GM23338 (cell line): ENCODE results near the gene FBP1. TPM values are rescaled to one million over a fixed set of nuclear protein-coding genes. Genes with fewer than 3 reads are reported as not detected.

ENCODE experiments used
- ATAC-seq: fragments of 200-7000 bp; cut with Tn5 transposase; 3 replicates; pipeline ENCODE4 v1.9.1; 2020
- DNase-seq: peaks from one replicate; pipeline ENCODE4 v3.0.0-alpha.2; 2015; ENCODE audit warnings: low spot score
- H2AFZ ChIP-seq: fragments of 200-600 bp; sonication (generic); 2 replicates; pipeline ENCODE4 v1.8.0; 2016; ENCODE audit warnings: antibody characterized with exemption, mild to moderate bottlenecking, moderate library complexity
- H3F3A ChIP-seq: fragments of 200-600 bp; sonication (generic); replicated peaks from 2 replicates; pipeline ENCODE4 v1.8.0; 2017; ENCODE audit warnings: antibody characterized with exemption, mixed run types, low read depth
- H3K27ac ChIP-seq: fragments of 200-600 bp; sonication (generic); 2 replicates; pipeline ENCODE4 v1.6.1; 2016; ENCODE audit warnings: low read depth
- H3K27me3 ChIP-seq: fragments of 200-600 bp; sonication (generic); 2 replicates; pipeline ENCODE4 v1.8.0; 2016; ENCODE audit warnings: mild to moderate bottlenecking, mixed run types, moderate library complexity; ENCODE audit not compliant: insufficient read depth
- H3K36me3 ChIP-seq: fragments of 200-600 bp; sonication (generic); 2 replicates; pipeline ENCODE4 v1.8.0; 2016; ENCODE audit warnings: mild to moderate bottlenecking; ENCODE audit not compliant: insufficient read depth
- H3K4me1 ChIP-seq: fragments of 200-600 bp; sonication (generic); 2 replicates; pipeline ENCODE4 v1.8.0; 2016; ENCODE audit warnings: mild to moderate bottlenecking, moderate library complexity; ENCODE audit not compliant: insufficient read depth
- H3K4me2 ChIP-seq: fragments of 200-600 bp; sonication (generic); 2 replicates; pipeline ENCODE4 v1.7.1; 2017; ENCODE audit warnings: mixed run types
- H3K4me3 ChIP-seq: fragments of 200-600 bp; sonication (generic); 2 replicates; pipeline ENCODE4 v1.6.1; 2016; ENCODE audit warnings: mixed run types
- H3K79me2 ChIP-seq: fragments of 200-600 bp; sonication (generic); replicated peaks from 2 replicates; pipeline ENCODE4 v1.8.0; 2017; ENCODE audit warnings: mild to moderate bottlenecking; ENCODE audit not compliant: insufficient read depth
- H3K9me2 ChIP-seq: fragments of 200-600 bp; sonication (generic); 2 replicates; pipeline ENCODE4 v1.8.0; 2017; ENCODE audit not compliant: insufficient read depth
- H4K20me1 ChIP-seq: fragments of 200-600 bp; sonication (generic); replicated peaks from 2 replicates; pipeline ENCODE4 v1.8.0; 2017; ENCODE audit warnings: mild to moderate bottlenecking; ENCODE audit not compliant: insufficient read depth
- H3K27ac Mint-ChIP-seq: 2 replicates; pipeline ENCODE4 v1.8.0; 2020; ENCODE audit warnings: inconsistent platforms, mild to moderate bottlenecking, moderate library complexity, mixed read lengths
- H3K27me3 Mint-ChIP-seq: 3 replicates; pipeline ENCODE4 v1.8.0; 2022; ENCODE audit warnings: low read depth, mild to moderate bottlenecking, moderate library complexity, mixed read lengths, inconsistent platforms; ENCODE audit not compliant: insufficient read depth, poor library complexity
- H3K36me3 Mint-ChIP-seq: 3 replicates; pipeline ENCODE4 v1.8.0; 2021; ENCODE audit warnings: low read depth, mild to moderate bottlenecking, inconsistent platforms, moderate library complexity, mixed read lengths
- H3K4me1 Mint-ChIP-seq: 3 replicates; pipeline ENCODE4 v1.8.0; 2020; ENCODE audit warnings: mild to moderate bottlenecking, inconsistent platforms, mixed read lengths
- H3K4me3 Mint-ChIP-seq: 3 replicates; pipeline ENCODE4 v1.8.0; 2021; ENCODE audit warnings: moderate library complexity, mild to moderate bottlenecking, inconsistent platforms, mixed read lengths
- H3K9me3 Mint-ChIP-seq: 3 replicates; pipeline ENCODE4 v1.8.0; 2020; ENCODE audit warnings: moderate library complexity, mild to moderate bottlenecking, inconsistent platforms, mixed read lengths
- CREB1 ChIP-seq: fragments of 250-450 bp; sonication (Bioruptor Pico); IDR thresholded peaks from 2 replicates; pipeline ENCODE4 v1.5.0; 2020; ENCODE audit warnings: low read depth, mild to moderate bottlenecking, moderate library complexity
- EZH2phosphoT487 ChIP-seq: fragments of 200-600 bp; sonication (generic); IDR thresholded peaks from one replicate; pipeline ENCODE4 v1.8.1; 2018; ENCODE audit warnings: antibody characterized with exemption; ENCODE audit not compliant: unreplicated experiment
- NANOG ChIP-seq: IDR thresholded peaks from 2 replicates; pipeline ENCODE4 v1.6.1; 2016; ENCODE audit warnings: antibody characterized with exemption, borderline replicate concordance
- ZNF114 ChIP-seq: fragments of 250-450 bp; sonication (Bioruptor Pico); IDR thresholded peaks from 2 replicates; pipeline ENCODE4 v1.5.0; 2020; ENCODE audit warnings: mild to moderate bottlenecking, moderate library complexity
- ZNF331 ChIP-seq: fragments of 250-450 bp; sonication (Bioruptor Pico); IDR thresholded peaks from 2 replicates; pipeline ENCODE4 v1.5.0; 2020; ENCODE audit warnings: low read depth, mild to moderate bottlenecking, moderate library complexity
- polyA plus RNA-seq: library from polyadenylated mRNA; unstranded; fragments of >200 nt; fragmentation: Nextera tagmentation; extraction: Ambion mirVana; gene quantifications from 2 replicates; pipeline ENCODE4 v1.2.1, GENCODE V29; 2016
- total RNA-seq: library from RNA; depleted of rRNA; stranded (reverse); fragments of >200 nt; shearing (Covaris generic); gene quantifications from 2 replicates; pipeline ENCODE4 v1.2.3, GENCODE V29; 2014
- TF ChIP-seq, protein P1 (sequence below): fragments of 250-450 bp; sonication (Bioruptor Pico); IDR thresholded peaks from 2 replicates; pipeline ENCODE4 v1.5.0; 2020; ENCODE audit warnings: mild to moderate bottlenecking, moderate library complexity
- TF ChIP-seq, protein P2 (sequence below): IDR thresholded peaks from 2 replicates; pipeline ENCODE4 v1.6.1; 2016; ENCODE audit warnings: antibody characterized with exemption
- TF ChIP-seq, protein P3 (sequence below), 2 experiments: fragments of 200-600 bp in 1 of 2; sonication (generic) in 1 of 2; conservative IDR thresholded peaks; 2 replicates each; pipeline versions ENCODE4 v1.5.1 to v1.6.1; 2016 to 2017; ENCODE audit warnings: antibody characterized with exemption in 2 of 2, low read depth in 2 of 2, mild to moderate bottlenecking in 2 of 2, moderate library complexity in 1 of 2

Gene FBP1
- total and polyA plus RNA-seq, 2 experiments from 2014 or later: 3.0 to 3.3 TPM

DNA sequence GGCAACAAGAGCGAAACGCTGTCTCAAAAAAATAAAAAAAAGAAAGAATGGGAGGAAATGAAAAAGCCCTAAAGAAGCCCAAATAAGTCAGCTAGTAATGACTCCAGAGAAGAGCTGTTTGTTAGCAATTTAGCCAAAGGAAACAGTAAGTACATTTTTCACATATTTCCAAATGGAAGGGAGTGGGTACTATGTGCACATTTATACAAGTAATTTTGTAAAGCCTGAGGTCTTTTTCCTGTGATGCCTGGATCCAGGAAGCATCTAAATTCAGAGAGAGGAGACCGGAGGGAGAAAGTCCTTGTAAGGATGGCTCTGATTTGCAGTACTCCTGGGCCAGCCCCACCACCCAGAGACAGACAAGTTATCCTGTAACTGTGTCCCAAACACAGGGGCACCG is 14.7 kb downstream of the FBP1 start (continued):
- TF ChIP-seq, protein P1, sequence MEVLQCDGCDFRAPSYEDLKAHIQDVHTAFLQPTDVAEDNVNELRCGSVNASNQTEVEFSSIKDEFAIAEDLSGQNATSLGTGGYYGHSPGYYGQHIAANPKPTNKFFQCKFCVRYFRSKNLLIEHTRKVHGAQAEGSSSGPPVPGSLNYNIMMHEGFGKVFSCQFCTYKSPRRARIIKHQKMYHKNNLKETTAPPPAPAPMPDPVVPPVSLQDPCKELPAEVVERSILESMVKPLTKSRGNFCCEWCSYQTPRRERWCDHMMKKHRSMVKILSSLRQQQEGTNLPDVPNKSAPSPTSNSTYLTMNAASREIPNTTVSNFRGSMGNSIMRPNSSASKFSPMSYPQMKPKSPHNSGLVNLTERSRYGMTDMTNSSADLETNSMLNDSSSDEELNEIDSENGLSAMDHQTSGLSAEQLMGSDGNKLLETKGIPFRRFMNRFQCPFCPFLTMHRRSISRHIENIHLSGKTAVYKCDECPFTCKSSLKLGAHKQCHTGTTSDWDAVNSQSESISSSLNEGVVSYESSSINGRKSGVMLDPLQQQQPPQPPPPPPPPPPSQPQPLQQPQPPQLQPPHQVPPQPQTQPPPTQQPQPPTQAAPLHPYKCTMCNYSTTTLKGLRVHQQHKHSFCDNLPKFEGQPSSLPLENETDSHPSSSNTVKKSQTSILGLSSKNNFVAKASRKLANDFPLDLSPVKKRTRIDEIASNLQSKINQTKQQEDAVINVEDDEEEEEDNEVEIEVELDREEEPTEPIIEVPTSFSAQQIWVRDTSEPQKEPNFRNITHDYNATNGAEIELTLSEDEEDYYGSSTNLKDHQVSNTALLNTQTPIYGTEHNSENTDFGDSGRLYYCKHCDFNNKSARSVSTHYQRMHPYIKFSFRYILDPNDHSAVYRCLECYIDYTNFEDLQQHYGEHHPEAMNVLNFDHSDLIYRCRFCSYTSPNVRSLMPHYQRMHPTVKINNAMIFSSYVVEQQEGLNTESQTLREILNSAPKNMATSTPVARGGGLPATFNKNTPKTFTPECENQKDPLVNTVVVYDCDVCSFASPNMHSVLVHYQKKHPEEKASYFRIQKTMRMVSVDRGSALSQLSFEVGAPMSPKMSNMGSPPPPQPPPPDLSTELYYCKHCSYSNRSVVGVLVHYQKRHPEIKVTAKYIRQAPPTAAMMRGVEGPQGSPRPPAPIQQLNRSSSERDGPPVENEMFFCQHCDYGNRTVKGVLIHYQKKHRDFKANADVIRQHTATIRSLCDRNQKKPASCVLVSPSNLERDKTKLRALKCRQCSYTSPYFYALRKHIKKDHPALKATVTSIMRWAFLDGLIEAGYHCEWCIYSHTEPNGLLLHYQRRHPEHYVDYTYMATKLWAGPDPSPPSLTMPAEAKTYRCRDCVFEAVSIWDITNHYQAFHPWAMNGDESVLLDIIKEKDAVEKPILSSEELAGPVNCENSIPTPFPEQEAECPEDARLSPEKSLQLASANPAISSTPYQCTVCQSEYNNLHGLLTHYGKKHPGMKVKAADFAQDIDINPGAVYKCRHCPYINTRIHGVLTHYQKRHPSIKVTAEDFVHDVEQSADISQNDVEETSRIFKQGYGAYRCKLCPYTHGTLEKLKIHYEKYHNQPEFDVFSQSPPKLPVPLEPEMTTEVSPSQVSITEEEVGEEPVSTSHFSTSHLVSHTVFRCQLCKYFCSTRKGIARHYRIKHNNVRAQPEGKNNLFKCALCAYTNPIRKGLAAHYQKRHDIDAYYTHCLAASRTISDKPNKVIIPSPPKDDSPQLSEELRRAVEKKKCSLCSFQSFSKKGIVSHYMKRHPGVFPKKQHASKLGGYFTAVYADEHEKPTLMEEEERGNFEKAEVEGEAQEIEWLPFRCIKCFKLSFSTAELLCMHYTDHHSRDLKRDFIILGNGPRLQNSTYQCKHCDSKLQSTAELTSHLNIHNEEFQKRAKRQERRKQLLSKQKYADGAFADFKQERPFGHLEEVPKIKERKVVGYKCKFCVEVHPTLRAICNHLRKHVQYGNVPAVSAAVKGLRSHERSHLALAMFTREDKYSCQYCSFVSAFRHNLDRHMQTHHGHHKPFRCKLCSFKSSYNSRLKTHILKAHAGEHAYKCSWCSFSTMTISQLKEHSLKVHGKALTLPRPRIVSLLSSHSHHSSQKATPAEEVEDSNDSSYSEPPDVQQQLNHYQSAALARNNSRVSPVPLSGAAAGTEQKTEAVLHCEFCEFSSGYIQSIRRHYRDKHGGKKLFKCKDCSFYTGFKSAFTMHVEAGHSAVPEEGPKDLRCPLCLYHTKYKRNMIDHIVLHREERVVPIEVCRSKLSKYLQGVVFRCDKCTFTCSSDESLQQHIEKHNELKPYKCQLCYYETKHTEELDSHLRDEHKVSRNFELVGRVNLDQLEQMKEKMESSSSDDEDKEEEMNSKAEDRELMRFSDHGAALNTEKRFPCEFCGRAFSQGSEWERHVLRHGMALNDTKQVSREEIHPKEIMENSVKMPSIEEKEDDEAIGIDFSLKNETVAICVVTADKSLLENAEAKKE (CRISPR knock-in tag): no peak
- TF ChIP-seq CREB1 (no peak), ZNF331 (no peak), EZH2phosphoT487 (no peak)
- TF ChIP-seq, protein P2, sequence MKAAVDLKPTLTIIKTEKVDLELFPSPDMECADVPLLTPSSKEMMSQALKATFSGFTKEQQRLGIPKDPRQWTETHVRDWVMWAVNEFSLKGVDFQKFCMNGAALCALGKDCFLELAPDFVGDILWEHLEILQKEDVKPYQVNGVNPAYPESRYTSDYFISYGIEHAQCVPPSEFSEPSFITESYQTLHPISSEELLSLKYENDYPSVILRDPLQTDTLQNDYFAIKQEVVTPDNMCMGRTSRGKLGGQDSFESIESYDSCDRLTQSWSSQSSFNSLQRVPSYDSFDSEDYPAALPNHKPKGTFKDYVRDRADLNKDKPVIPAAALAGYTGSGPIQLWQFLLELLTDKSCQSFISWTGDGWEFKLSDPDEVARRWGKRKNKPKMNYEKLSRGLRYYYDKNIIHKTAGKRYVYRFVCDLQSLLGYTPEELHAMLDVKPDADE: no peak

DNA sequence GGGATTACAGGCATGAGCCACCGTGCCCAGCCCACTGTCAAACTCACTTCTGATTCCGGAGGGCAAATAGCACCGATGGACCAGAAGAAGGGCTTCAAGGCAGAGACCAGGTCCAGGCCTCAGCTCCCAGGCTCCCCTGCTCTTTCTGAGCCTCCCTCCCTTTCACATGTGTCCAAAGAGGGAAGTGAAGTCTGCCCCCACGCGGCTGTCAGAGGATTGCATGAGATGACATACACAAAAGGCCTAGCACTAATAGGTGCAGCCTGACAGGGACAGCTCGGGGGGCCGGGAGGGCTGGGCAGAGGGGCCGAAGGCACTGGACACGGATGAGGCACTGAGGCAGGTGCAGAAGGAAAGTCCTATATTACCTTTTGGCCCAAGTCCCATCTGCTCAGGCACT is 16.1 kb downstream of the FBP1 start:
- Histone ChIP-seq H4K20me1 (no peaks in the 10 kb centered on the region), H3K9me2 (no peaks in the 10 kb centered on the region), H3K79me2 (no peaks in the 10 kb centered on the region), H3K4me1 (no peaks in the 10 kb centered on the region), H3K4me2 (no peak overlapping the region), H3K4me3 (no peak overlapping the region), H3K27ac (no peak overlapping the region), H3F3A (no peaks in the 10 kb centered on the region), H3K27me3 (no peaks in the 10 kb centered on the region), H3K36me3 (no peaks in the 10 kb centered on the region), H2AFZ (no peak overlapping the region)
- TF ChIP-seq NANOG: no peak
- TF ChIP-seq ZNF114 (CRISPR knock-in tag): no peak
- peak; percentile 32; the same call in 1 of the 2 replicates for TF ChIP-seq CREB1
- TF ChIP-seq, protein P3, sequence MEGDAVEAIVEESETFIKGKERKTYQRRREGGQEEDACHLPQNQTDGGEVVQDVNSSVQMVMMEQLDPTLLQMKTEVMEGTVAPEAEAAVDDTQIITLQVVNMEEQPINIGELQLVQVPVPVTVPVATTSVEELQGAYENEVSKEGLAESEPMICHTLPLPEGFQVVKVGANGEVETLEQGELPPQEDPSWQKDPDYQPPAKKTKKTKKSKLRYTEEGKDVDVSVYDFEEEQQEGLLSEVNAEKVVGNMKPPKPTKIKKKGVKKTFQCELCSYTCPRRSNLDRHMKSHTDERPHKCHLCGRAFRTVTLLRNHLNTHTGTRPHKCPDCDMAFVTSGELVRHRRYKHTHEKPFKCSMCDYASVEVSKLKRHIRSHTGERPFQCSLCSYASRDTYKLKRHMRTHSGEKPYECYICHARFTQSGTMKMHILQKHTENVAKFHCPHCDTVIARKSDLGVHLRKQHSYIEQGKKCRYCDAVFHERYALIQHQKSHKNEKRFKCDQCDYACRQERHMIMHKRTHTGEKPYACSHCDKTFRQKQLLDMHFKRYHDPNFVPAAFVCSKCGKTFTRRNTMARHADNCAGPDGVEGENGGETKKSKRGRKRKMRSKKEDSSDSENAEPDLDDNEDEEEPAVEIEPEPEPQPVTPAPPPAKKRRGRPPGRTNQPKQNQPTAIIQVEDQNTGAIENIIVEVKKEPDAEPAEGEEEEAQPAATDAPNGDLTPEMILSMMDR (conservative IDR thresholded peaks at IDR 0.05; ENCODE audit: low read depth in 2 of 2): peak; percentile 62 to 84
- Mint-ChIP-seq H3K27ac (no peak overlapping the region), H3K36me3 (no peaks in the 10 kb centered on the region; the same call in 2 of the 3 replicates), H3K4me3 (no peak overlapping the region), H3K27me3 (peaks cover 11% of the 10 kb centered on the region), H3K9me3 (no peaks in the 10 kb centered on the region), H3K4me1 (peaks cover 3% of the 10 kb centered on the region; the same call in 2 of the 3 replicates)
- DNase-seq: peak; percentile 77
- peak; percentile 86 for ATAC-seq
